Spleen (tissue), 7 donors: Measurements from ENCODE around the gene TNP2.
"Not testable (repeated sequence)": the region's sequence is repeated elsewhere in the genome, so short reads cannot be mapped to it uniquely, and the experiment has no call there.

Experiments used
- POLR2AphosphoS5 ChIP-seq, 3 donors: sonication (generic); formaldehyde crosslinking; IDR thresholded peaks; one replicate each; pipeline ENCODE4 v1.5.1; 2017; ENCODE audit warnings: antibody characterized with exemption in 3 of 3
- TF ChIP-seq, protein P1 (sequence below), 11 experiments: fragments of 200-600 bp in 7 of 11; fragments of 450-650 bp in 4 of 11; sonication (generic) in 4 of 11; IDR thresholded peaks in 8 of 11; conservative IDR thresholded peaks in 3 of 11; 1 replicate in 7 of 11; 2 replicates in 4 of 11; pipeline versions ENCODE4 v1.4.0 to v1.8.0; 2016 to 2021; ENCODE audit warnings: antibody characterized with exemption in 11 of 11, inconsistent platforms in 4 of 11, mild to moderate bottlenecking in 1 of 11
- donor health status: DM: no; HTN: no; CAD: no; lungs with moderate emphysema.
- donor health status: DM: no; HTN: no; CAD: no.
- donor health status: DM: no; HTN: no; CAD: no.

DNA sequence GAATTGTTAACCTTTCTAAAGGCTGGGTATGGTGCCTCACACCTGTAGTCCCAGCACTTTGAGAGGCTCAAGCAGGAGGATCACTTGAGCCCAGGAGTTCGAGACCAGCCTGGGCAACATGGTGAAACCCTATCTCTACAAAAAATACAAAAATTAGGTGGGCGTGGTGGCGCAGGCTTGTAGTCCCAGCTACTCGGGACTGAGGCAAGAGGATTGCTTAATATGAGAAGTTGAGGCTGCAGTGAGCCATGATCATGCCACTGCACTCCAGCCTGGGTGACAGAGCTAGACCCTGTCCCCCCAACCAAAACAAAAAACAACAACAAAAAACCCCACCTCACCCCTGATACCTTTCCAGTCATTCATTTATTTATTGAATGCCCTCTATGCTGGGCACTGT, 20.6 kb upstream of the TNP2 start:
- TF ChIP-seq POLR2AphosphoS5 (IDR thresholded peaks at IDR 0.05) = not testable (repeated sequence)
- TF ChIP-seq, protein P1, sequence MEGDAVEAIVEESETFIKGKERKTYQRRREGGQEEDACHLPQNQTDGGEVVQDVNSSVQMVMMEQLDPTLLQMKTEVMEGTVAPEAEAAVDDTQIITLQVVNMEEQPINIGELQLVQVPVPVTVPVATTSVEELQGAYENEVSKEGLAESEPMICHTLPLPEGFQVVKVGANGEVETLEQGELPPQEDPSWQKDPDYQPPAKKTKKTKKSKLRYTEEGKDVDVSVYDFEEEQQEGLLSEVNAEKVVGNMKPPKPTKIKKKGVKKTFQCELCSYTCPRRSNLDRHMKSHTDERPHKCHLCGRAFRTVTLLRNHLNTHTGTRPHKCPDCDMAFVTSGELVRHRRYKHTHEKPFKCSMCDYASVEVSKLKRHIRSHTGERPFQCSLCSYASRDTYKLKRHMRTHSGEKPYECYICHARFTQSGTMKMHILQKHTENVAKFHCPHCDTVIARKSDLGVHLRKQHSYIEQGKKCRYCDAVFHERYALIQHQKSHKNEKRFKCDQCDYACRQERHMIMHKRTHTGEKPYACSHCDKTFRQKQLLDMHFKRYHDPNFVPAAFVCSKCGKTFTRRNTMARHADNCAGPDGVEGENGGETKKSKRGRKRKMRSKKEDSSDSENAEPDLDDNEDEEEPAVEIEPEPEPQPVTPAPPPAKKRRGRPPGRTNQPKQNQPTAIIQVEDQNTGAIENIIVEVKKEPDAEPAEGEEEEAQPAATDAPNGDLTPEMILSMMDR (IDR thresholded peaks at IDR 0.05 in 8 of 11, conservative IDR thresholded peaks at IDR 0.05 in 3 of 11) = not testable (repeated sequence)
